HG02852 (cell line): ENCODE measurements around the gene MAPKBP1.

Experiments
- ATAC-seq: cut with Tn5 transposase; IDR thresholded peaks from one replicate; pipeline ENCODE4 v1.9.1; 2021; ENCODE audit warnings: mild to moderate bottlenecking, moderate library complexity; ENCODE audit not compliant: unreplicated experiment

Gene MAPKBP1

GRCh38 chr15:41804916-41805666 lies 30.8 kb downstream of the MAPKBP1 start:
- ATAC-seq, result no peak

- ATAC-seq, result no peak
These were observed 31.4 kb downstream of the MAPKBP1 start for GRCh38 chr15:41805711-41806110.

GRCh38 chr15:41806291-41807181 lies 32.3 kb downstream of the MAPKBP1 start:
- no peak for ATAC-seq

- ATAC-seq, result no peak
These were observed 34.8 kb downstream of the MAPKBP1 start for GRCh38 chr15:41809121-41809520.

- ATAC-seq, result no peak
These were observed 35.4 kb downstream of the MAPKBP1 start for GRCh38 chr15:41809526-41810220.

GRCh38 chr15:41810651-41811431 lies 36.6 kb downstream of the MAPKBP1 start:
- no peak for ATAC-seq

- ATAC-seq, result no peak
These were observed 37.3 kb downstream of the MAPKBP1 start for GRCh38 chr15:41811432-41812195.

GRCh38 chr15:41812820-41813375 lies 38.6 kb downstream of the MAPKBP1 start:
- ATAC-seq, result no peak

- no peak for ATAC-seq
These were observed 39.1 kb downstream of the MAPKBP1 start for GRCh38 chr15:41813426-41813825.

- no peak for ATAC-seq
These were observed 40.2 kb downstream of the MAPKBP1 start for GRCh38 chr15:41814534-41814933.

GRCh38 chr15:41816788-41817187 lies 42.5 kb downstream of the MAPKBP1 start:
- ATAC-seq, result no peak

- no peak for ATAC-seq
These were observed 43.0 kb downstream of the MAPKBP1 start for GRCh38 chr15:41817327-41817726.

GRCh38 chr15:41817781-41818180 lies 43.5 kb downstream of the MAPKBP1 start:
- no peak for ATAC-seq

GRCh38 chr15:41819455-41820050 lies 45.3 kb downstream of the MAPKBP1 start:
- ATAC-seq, result no peak

- no peak for ATAC-seq
These were observed 46.6 kb downstream of the MAPKBP1 start for GRCh38 chr15:41820791-41821423.

- no peak for ATAC-seq
These were observed 47.5 kb downstream of the MAPKBP1 start for GRCh38 chr15:41821831-41822230.

GRCh38 chr15:41822471-41822870 lies 48.2 kb downstream of the MAPKBP1 start:
- ATAC-seq, result no peak

- no peak for ATAC-seq
These were observed 48.7 kb downstream of the MAPKBP1 start for GRCh38 chr15:41822957-41823356.

- no peak for ATAC-seq
These were observed 49.2 kb downstream of the MAPKBP1 start for GRCh38 chr15:41823502-41823901.
